T-cell (primary cell): ENCODE results near the gene MAP7D2. TPM values are rescaled to one million over a fixed set of nuclear protein-coding genes. Genes with fewer than 3 reads are reported as not detected.
A peak's percentile ranks its signal among the peaks of the same experiment; 100 is the strongest.

Source experiments
- ATAC-seq, 4 experiments: fragments of 200-7000 bp in 3 of 4; fragments of 150-1000 bp in 1 of 4; cut with Tn5 transposase; replicated peaks in 1 of 4; 1 replicate in 3 of 4; 2 replicates in 1 of 4; pipeline ENCODE4 v1.10.0; 2021; ENCODE audit warnings: moderate library complexity in 3 of 4, mild to moderate bottlenecking in 2 of 4, moderate number of reproducible peaks in 1 of 4
- CTCF ChIA-PET, 2 donors: fragments of 300-600 bp; sonication (Branson Sonifier 250); formaldehyde crosslinking; loops; one replicate each; lab custom pipeline; 2022; ENCODE audit warnings: antibody characterized with exemption in 2 of 2; lab: Charles Lee
- POLR2A ChIA-PET, 2 donors: fragments of 300-600 bp; sonication (Branson Sonifier 250); formaldehyde crosslinking; loops; one replicate each; lab custom pipeline; 2022; ENCODE audit warnings: antibody characterized with exemption in 2 of 2; lab: Charles Lee
- DNase-seq, 35 experiments: peaks; one replicate each; pipeline versions ENCODE4 v3.0.0 to v3.0.0-alpha.2; 2013 to 2023
- H3K27ac ChIP-seq: one replicate; pipeline ENCODE4 v1.5.1; 2013; ENCODE audit warnings: low read length
- H3K27me3 ChIP-seq, 2 experiments: replicated peaks in 1 of 2; 1 replicate in 1 of 2; 2 replicates in 1 of 2; pipeline versions ENCODE4 v1.6.1 to v1.7.0; 2013; ENCODE audit warnings: low read length in 1 of 2, mixed read lengths in 1 of 2; ENCODE audit not compliant: control insufficient read depth in 2 of 2, insufficient read depth in 2 of 2; ENCODE audit errors: extremely low read depth in 1 of 2
- H3K36me3 ChIP-seq, 2 donors: 1 replicate in 1 of 2; 2 replicates in 1 of 2; pipeline versions ENCODE4 v1.6.1 to v1.7.0; 2013; ENCODE audit warnings: low read length in 1 of 2; ENCODE audit not compliant: control insufficient read depth in 2 of 2, insufficient read depth in 1 of 2; ENCODE audit errors: extremely low read depth in 1 of 2
- H3K4me1 ChIP-seq, 2 experiments: 1 replicate in 1 of 2; 2 replicates in 1 of 2; pipeline versions ENCODE4 v1.6.1 to v1.7.0; 2013; ENCODE audit warnings: low read length in 2 of 2, mixed read lengths in 1 of 2; ENCODE audit not compliant: insufficient read depth in 2 of 2, control insufficient read depth in 1 of 2; ENCODE audit errors: extremely low read depth in 1 of 2
- H3K4me3 ChIP-seq, 2 donors: 1 replicate in 1 of 2; 2 replicates in 1 of 2; pipeline versions ENCODE4 v1.5.1 to v1.7.0; 2013; ENCODE audit warnings: mild to moderate bottlenecking in 2 of 2, low read length in 1 of 2, moderate library complexity in 1 of 2; ENCODE audit not compliant: control insufficient read depth in 1 of 2; ENCODE audit errors: extremely low read depth in 1 of 2
- H3K9me3 ChIP-seq: 2 replicates; pipeline ENCODE4 v1.7.0; 2013
- H3K27ac Mint-ChIP-seq, 2 donors: one replicate each; pipeline ENCODE4 v1.8.0; 2020 to 2021; ENCODE audit warnings: mild to moderate bottlenecking in 2 of 2, mixed read lengths in 2 of 2
- H3K27me3 Mint-ChIP-seq, 2 donors: one replicate each; pipeline ENCODE4 v1.8.0; 2021 to 2022; ENCODE audit warnings: mixed read lengths in 2 of 2
- H3K36me3 Mint-ChIP-seq: one replicate; pipeline ENCODE4 v1.8.0; 2021; ENCODE audit warnings: mixed read lengths
- H3K4me1 Mint-ChIP-seq, 3 donors: one replicate each; pipeline ENCODE4 v1.8.0; 2020 to 2022; ENCODE audit warnings: mixed read lengths in 3 of 3, mild to moderate bottlenecking in 1 of 3
- H3K4me3 Mint-ChIP-seq, 3 donors: one replicate each; pipeline ENCODE4 v1.8.0; 2020 to 2022; ENCODE audit warnings: mild to moderate bottlenecking in 3 of 3, mixed read lengths in 3 of 3, moderate library complexity in 3 of 3
- H3K9me3 Mint-ChIP-seq, 3 donors: one replicate each; pipeline ENCODE4 v1.8.0; 2020 to 2022; ENCODE audit warnings: mixed read lengths in 3 of 3
- WGBS: methylation state at CpG from one replicate; pipeline ENCODE4 v1.1.5; 2013; ENCODE audit warnings: missing lambda C conversion rate; ENCODE audit not compliant: insufficient coverage; 5-methylcytosine and 5-hydroxymethylcytosine counted together
- total RNA-seq, 35 experiments: library from RNA in 6 of 35; stranded (reverse) in 6 of 35; fragments of 120-200 nt in 1 of 35; gene quantifications; one replicate each; pipeline versions ENCODE4 v1.2.1 to v1.2.4 and lab custom pipeline; 2013 to 2026

The MAP7D2 gene
- total RNA-seq, 5 donors from 2014 or later (not counting 1 experiment from before 2014, with no cell fraction given) = 0.13 to 0.83 (median 0.65) TPM; not detected in 1

DNA sequence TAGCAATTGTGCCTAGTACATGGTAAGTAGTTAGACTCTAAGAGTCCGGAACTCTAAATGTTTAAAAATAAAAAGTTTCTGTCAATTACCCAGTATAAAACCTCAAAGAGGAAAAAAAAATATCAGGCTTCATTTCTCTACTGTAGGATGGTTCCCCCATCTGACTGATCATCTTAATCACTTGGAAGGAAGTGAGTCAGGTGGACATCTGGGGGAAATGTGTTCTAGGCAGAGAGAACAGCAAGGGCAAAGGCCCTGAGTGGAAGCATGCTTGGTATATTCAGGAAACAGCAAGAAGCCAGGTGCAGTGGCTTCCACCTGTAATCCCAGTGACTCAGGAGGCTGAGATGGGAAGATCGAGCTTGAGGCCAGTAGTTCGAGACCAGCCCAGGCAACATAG, 27.8 kb upstream of the MAP7D2 start:
- H3K27ac ChIP-seq = no peak overlapping the region
- DNase-seq (no peak), ATAC-seq (no peak)
- no peak overlapping the region for H3K4me3 ChIP-seq
- H3K4me3 Mint-ChIP-seq = no peak overlapping the region
- no peaks in the 10 kb centered on the region for H3K36me3 ChIP-seq
- CTCF ChIA-PET = interaction anchor here in 1 of 2 donors (0.7 kb wide), 1 partner anchor 553 kb away, joined by 3 read pairs; no protein-coding TSS in a partner anchor
- H3K36me3 Mint-ChIP-seq = peaks cover 4% of the 10 kb centered on the region
- no peaks in the 10 kb centered on the region for H3K27me3 ChIP-seq
- peaks cover 12 to 16% (median 15%) of the 10 kb centered on the region in 3 donors for H3K4me1 Mint-ChIP-seq
- POLR2A ChIA-PET = interaction anchor here in 1 of 2 donors (0.6 to 0.7 kb wide), 2 partner anchors 108 to 1596 kb away, joined by 5 to 7 read pairs; no protein-coding TSS in a partner anchor
- no peaks in the 10 kb centered on the region for H3K9me3 ChIP-seq
- H3K27me3 Mint-ChIP-seq = no peaks in the 10 kb centered on the region
- H3K9me3 Mint-ChIP-seq = no peaks in the 10 kb centered on the region
- H3K4me1 ChIP-seq = peaks cover 7 to 13% of the 10 kb centered on the region in 2 experiments
- H3K27ac Mint-ChIP-seq = no peak overlapping the region
- no CpG with 5 or more reads among the region's 3 CpGs for WGBS

DNA sequence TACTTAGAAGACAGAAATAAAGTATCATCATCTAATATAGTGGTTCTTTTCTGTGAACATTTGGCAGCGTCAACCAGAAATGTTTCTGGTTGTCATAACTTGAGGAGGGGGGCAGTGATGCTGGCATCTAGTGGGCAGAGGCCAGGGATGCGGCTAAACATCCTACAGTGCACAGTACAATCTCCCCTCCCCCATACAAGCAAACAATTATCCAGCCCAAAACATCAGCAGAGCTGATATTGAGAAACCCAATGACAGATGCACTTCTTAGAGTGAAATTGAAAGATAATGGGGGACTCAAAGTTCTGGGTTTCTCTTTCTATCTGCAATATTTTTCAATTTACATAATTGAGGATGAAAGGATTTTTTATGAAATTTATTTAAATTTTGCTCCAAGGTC, 26.9 kb upstream of the MAP7D2 start:
- no peak overlapping the region for H3K27ac ChIP-seq
- Mint-ChIP-seq H3K9me3 (no peaks in the 10 kb centered on the region), H3K27ac (peak overlapping the region in 1 of 2 donors; percentile 11), H3K27me3 (no peaks in the 10 kb centered on the region), H3K36me3 (peaks cover 5% of the 10 kb centered on the region), H3K4me1 (peaks cover 18 to 25% (median 24%) of the 10 kb centered on the region in 3 donors), H3K4me3 (peak overlapping the region in 1 of 3 donors; percentile 89)
- H3K4me1 ChIP-seq = peaks cover 9 to 18% of the 10 kb centered on the region in 2 experiments
- no CpG with 5 or more reads among the region's 2 CpGs for WGBS
- ATAC-seq = no peak
- H3K27me3 ChIP-seq = no peaks in the 10 kb centered on the region
- ChIA-PET CTCF (no interaction called here), POLR2A (no interaction called here)
- no peak overlapping the region for H3K4me3 ChIP-seq
- H3K36me3 ChIP-seq = no peaks in the 10 kb centered on the region
- DNase-seq = no peak
- H3K9me3 ChIP-seq = no peaks in the 10 kb centered on the region

DNA sequence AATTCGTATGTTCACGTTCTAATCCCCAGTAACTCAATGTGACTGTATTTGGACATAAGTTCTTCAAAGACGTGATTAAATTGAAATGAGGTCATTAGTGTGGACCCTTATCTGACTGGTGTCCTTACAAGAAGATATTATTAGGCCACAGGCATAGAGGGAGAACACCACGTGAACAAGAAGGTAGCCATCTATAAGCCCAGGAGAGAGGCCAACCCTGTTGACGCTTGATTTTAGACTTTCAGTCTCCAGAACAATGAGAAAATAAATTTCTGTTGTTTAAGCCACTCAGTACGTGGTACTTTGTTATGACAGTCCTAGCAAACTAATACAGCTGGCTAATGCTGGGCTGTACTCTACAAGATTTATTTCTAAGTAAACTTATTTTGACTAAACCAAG, 26.4 kb upstream of the MAP7D2 start:
- no peak overlapping the region for H3K4me3 ChIP-seq
- POLR2A ChIA-PET = no interaction called here
- no CpG with 5 or more reads among the region's 6 CpGs for WGBS

DNA sequence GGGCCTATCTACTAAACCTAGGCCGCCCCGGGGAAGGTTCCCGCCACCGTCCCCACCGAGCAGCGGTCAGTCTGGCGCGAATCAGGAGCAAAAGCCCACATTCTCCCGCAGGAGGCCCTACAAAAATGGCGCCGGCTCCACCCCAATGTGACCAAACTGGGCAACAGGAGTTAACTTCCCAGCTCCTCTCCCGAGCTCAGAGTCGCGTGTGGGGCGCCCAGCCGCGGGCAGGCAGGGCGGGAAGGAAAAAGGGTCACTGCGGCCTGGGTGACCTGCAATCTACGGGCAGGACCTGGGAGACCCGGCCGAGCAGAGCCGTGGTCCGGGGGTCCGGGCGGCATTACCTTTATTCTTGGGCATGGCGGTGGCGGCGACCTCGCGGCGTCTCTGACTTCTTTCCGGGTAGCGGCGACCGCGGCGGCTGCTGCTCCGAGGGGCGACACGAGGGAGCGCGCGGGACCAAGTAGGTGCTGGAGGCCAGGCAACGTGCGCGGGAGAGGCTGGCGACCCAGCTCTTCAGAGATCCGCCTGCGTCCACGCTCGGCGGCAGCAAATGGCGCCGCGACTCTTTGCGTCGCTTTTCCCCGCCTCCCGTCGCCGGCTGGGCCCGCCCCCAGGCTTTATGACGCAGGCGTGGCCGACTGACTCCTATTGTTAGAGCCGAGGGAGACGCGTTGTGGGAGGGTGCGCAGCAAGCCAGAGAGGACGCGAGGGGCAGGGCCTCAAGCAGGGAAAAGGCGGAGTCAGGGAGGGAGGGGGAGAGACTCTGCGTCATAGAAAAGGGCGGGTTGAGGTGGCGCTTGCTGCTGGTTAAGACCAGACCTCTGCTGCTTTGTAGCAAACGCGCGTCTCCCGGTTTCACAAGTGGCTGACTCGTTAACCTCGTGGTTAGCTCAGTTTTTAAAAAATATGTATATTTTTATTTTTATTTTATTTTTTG, 24.8 kb upstream of the MAP7D2 start, which contains the start of gene EIF1AX:
EIF1AX (minus strand) TSS at position 558 of the 940 bp plus-strand sequence; CDS start at position 360, 198 bp downstream.
- peak within 1 kb of the TSS; percentile 80 to 86 for H3K4me3 ChIP-seq
- Mint-ChIP-seq H3K27me3 (no peaks in the 10 kb centered on the region), H3K36me3 (peaks cover 7% of the 10 kb centered on the region), H3K4me1 (peaks cover 25 to 36% (median 33%) of the 10 kb centered on the region in 3 donors), H3K4me3 (peak within 1 kb of the TSS; percentile 85 to 91 (median 89)), H3K27ac (peak within 1 kb of the TSS; percentile 80 to 91), H3K9me3 (no peaks in the 10 kb centered on the region)
- POLR2A ChIA-PET = interaction anchor here (0.6 to 0.9 kb wide), 5 partner anchors 38 to 394 kb away, joined by 3 to 7 read pairs (median 4); no protein-coding TSS in a partner anchor
- peaks cover 4 to 7% of the 10 kb centered on the region in 2 donors for H3K36me3 ChIP-seq
- CTCF ChIA-PET = interaction anchor here (0.6 kb wide), 2 partner anchors 237 to 1764 kb away, joined by 3 to 6 read pairs; no protein-coding TSS in a partner anchor
- peaks cover 9 to 18% of the 10 kb centered on the region in 2 experiments for H3K4me1 ChIP-seq
- 0% methylated on average over 34 of the region's 82 CpGs for WGBS
- DNase-seq = peak; percentile 92 to 100 (median 96)
- H3K27me3 ChIP-seq = no peaks in the 10 kb centered on the region
- peak within 1 kb of the TSS; percentile 75 for H3K27ac ChIP-seq
- no peaks in the 10 kb centered on the region for H3K9me3 ChIP-seq
- peak; percentile 96 to 99 (median 98) for ATAC-seq

More for the DNA sequence above, 26.4 kb upstream of the MAP7D2 start:
- ATAC-seq (no peak), DNase-seq (no peak)
- peak overlapping the region; percentile 68 to 89 (median 71) for H3K4me3 Mint-ChIP-seq
- no peaks in the 10 kb centered on the region for H3K27me3 Mint-ChIP-seq
- Histone ChIP-seq H3K9me3 (no peaks in the 10 kb centered on the region), H3K27me3 (no peaks in the 10 kb centered on the region), H3K27ac (no peak overlapping the region), H3K4me1 (peaks cover 9 to 18% of the 10 kb centered on the region in 2 experiments), H3K36me3 (peaks cover 0 to 2% of the 10 kb centered on the region in 2 donors)
- no peaks in the 10 kb centered on the region for H3K9me3 Mint-ChIP-seq
- H3K27ac Mint-ChIP-seq = peak overlapping the region in 1 of 2 donors; percentile 66
- H3K4me1 Mint-ChIP-seq = peaks cover 17 to 26% (median 25%) of the 10 kb centered on the region in 3 donors
- H3K36me3 Mint-ChIP-seq = peaks cover 5% of the 10 kb centered on the region
- CTCF ChIA-PET = no interaction called here

DNA sequence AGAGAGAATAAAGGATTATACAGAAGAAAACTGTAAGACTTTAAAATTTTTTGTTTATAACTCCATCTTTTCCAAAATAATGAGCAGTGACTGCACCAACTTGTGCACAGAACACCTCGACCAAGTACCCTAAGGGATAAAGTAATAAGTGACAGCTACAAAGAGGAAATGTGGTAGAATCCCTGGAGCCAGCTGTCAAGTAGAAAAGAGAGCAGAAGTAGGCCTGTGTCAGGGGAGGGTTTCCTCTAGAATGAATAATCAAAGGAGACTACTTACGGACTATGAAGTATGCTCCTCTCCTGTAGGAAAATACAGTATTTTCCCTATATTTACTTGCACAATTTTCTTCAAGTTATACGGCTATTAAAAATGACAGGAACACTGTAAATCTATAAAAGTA, 23.7 kb upstream of the MAP7D2 start:
- ATAC-seq (no peak), DNase-seq (no peak)
- Mint-ChIP-seq H3K9me3 (no peaks in the 10 kb centered on the region), H3K36me3 (peaks cover 18% of the 10 kb centered on the region), H3K27me3 (no peaks in the 10 kb centered on the region), H3K4me3 (peak overlapping the region; percentile 85 to 91 (median 89)), H3K4me1 (peaks cover 36 to 47% (median 45%) of the 10 kb centered on the region in 3 donors), H3K27ac (peak overlapping the region; percentile 46 to 91)
- Histone ChIP-seq H3K4me3 (peak overlapping the region; percentile 80 to 86), H3K27ac (no peak overlapping the region), H3K9me3 (no peaks in the 10 kb centered on the region), H3K4me1 (peaks cover 9 to 18% of the 10 kb centered on the region in 2 experiments), H3K36me3 (peaks cover 7 to 16% of the 10 kb centered on the region in 2 donors), H3K27me3 (no peaks in the 10 kb centered on the region)
- CTCF ChIA-PET = no interaction called here
- WGBS = no CpG with 5 or more reads among the region's 3 CpGs
- POLR2A ChIA-PET = no interaction called here

DNA sequence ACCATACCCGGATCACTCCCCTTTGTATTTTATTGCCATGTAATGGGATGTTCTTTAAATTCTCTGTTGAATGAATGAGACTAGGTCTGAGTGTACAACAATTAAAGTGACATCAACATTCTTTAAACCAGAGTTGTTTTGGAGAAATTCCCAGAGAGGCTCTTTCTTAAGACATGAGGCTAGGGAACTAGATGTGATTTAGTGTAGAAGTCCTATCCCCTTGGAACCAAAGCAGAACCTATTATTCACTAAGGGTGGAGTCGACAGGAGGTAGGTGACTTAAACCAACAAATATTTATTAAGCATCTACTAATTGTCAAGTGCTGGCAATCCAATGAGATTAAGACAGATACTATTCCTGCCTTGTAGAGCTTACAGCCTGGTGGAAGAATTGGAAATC, 23.3 kb upstream of the MAP7D2 start:
- H3K9me3 ChIP-seq = no peaks in the 10 kb centered on the region
- Mint-ChIP-seq H3K4me3 (peak overlapping the region; percentile 85 to 91 (median 89)), H3K36me3 (peaks cover 18% of the 10 kb centered on the region), H3K9me3 (no peaks in the 10 kb centered on the region), H3K27me3 (no peaks in the 10 kb centered on the region), H3K27ac (peak overlapping the region in 1 of 2 donors; percentile 28), H3K4me1 (peaks cover 36 to 52% (median 46%) of the 10 kb centered on the region in 3 donors)
- no peak for DNase-seq
- no CpG with 5 or more reads among the region's 2 CpGs for WGBS
- H3K27me3 ChIP-seq = no peaks in the 10 kb centered on the region
- no peak for ATAC-seq
- POLR2A ChIA-PET = interaction anchor here in 1 of 2 donors (0.6 kb wide), 1 partner anchor 290 kb away, joined by 9 read pairs; no protein-coding TSS in a partner anchor
- CTCF ChIA-PET = no interaction called here
- H3K4me1 ChIP-seq = peaks cover 9 to 18% of the 10 kb centered on the region in 2 experiments
- no peak overlapping the region for H3K27ac ChIP-seq
- peaks cover 10 to 20% of the 10 kb centered on the region in 2 donors for H3K36me3 ChIP-seq
- peak overlapping the region in 1 of 2 donors; percentile 80 for H3K4me3 ChIP-seq
